DND-41 (cell line): ENCODE data around the gene KLHL12.

ENCODE experiments used
- CTCF ChIP-seq: IDR thresholded peaks from 2 replicates; pipeline ENCODE4 v1.5.1; 2012; ENCODE audit warnings: borderline replicate concordance, low read length, moderate library complexity, mild to moderate bottlenecking; ENCODE audit not compliant: poor library complexity, severe bottlenecking; ENCODE audit errors: extremely low read depth
- EZH2 ChIP-seq: IDR thresholded peaks from 3 replicates; pipeline ENCODE4 v1.6.1; 2012; ENCODE audit warnings: borderline replicate concordance, low read depth, mild to moderate bottlenecking, moderate library complexity, low read length, inconsistent platforms; ENCODE audit not compliant: severe bottlenecking

- TF ChIP-seq CTCF (no peak), EZH2 (no peak)
These were observed 32.2 kb upstream of the KLHL12 start for GRCh38 chr1:202959276-202959620.
